T follicular helper cell (primary cell): Measurements from ENCODE around the gene CATSPER2.
"Not testable (repeated sequence)": the region's sequence is repeated elsewhere in the genome, so short reads cannot be mapped to it uniquely, and the experiment has no call there.

Source experiments
- DNase-seq: peaks from one replicate; pipeline ENCODE4 v3.0.0-alpha.2; 2020; ENCODE audit warnings: low read depth
- total RNA-seq, 2 experiments: gene quantifications; one replicate each; lab custom pipeline; 2026; lab: John Stamatoyannopoulos, UW

Gene CATSPER2
- 3.3 to 6.1 reads per million in 2 experiments for total RNA-seq

- DNase-seq, result no peak
These were observed at the start of gene CATSPER2 for GRCh38 chr15:43648649-43649429. TSS of gene CATSPER2 (minus strand) at chr15:43648844. CDS start at chr15:43648061, 783 bp downstream.

DNA sequence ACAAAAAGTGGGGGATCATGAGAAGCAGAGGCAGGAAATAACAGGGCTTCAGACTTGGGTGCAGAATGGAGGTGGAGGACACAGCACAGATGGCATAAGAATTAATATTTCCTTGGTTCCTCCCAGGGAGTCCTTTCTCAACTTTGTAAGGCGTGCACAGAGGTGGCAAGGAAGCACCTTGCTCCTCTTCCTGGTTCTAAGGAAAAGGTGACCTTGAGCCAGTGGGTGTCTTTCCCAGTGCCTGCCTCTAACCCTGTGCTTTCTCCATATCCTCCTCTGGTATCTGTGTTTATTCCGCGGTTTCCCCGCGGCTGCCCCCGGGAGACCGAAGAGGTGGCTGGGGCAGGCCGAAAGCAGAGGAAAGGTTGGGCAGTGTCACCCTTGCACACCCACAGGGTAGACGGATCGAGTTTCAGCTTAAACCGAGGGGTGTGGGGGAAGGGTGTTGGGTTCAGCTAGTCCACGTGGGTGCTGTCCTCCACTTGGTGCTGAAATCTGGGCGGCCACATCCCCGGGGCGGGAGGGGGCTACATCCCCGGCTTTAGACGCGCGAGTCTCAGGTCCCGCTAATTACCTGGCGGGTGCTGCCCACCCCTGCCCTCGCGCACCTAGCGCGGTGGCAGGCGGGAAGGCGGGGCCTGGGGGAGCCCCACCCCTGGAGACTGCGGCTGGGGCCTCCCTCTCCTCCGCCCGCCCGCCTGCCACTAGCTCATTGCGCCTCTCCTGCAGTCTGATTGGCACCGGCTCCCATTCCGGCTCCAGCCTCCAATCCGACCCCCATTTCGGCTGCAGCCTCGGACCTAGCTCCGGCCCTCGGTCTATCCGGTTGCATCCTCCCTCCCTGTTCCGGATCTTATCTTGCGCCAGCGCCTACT, 44.7 kb upstream of the CATSPER2 start, which contains the start of gene CKMT1A:
Gene CKMT1A, plus strand, starts transcription at position 712 of the 875 bp plus-strand sequence. CDS start 192 bp downstream, outside the sequence.
- DNase-seq, result not testable (repeated sequence)

DNA sequence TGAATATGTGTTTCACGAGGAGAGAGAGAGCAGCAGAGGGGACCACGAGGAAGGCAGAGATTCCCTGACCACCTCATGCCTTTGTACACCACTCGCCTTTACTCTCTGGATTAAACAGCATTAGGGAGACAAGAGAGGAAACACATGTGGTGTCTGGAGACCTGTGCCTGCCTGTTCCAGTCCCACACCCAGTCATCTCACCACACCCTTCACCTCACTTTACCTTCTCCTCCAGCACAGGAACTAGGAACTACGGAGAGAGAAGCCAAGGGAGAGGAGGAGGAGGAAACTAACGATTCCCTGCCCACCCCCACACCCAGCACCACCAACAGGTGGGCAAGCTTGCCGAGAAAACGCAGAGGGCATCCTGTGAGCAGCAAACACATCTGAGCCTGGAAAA, 44.0 kb upstream of the CATSPER2 start:
- DNase-seq, result not testable (repeated sequence)

DNA sequence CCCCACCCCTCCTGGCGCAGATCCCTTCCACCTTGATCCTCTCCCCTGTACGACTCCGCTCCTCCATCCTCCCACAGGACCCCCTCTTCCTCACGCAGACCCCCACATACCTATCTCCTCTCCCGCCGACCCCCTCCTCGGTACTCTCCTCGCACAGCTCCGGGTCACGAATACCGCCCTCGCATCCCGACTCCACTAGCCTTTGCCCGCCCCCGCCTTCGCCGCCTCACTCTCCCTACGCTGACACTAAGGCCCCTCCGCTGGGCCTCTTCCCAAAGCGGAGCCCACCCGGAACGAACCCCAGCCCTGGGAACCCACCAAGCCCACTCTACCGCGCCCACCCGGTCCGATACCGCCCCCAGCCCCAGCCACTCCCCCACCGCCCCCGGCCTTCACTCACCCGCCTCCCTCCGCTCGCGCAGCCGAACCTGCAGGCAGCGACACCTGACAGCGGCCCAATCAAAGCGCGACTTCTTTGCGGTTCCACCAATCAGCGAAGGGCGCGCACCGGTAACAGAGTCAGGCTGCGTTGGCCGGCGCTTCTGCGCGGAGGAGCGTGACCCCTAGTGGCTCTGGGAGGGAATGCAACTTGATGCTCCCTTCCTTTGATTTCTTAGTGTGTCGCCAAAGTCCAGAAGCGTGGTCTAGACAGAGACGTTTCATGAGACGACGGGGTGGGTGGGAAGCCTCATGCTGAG, 41.1 kb upstream of the CATSPER2 start:
- not testable (repeated sequence) for DNase-seq

DNA sequence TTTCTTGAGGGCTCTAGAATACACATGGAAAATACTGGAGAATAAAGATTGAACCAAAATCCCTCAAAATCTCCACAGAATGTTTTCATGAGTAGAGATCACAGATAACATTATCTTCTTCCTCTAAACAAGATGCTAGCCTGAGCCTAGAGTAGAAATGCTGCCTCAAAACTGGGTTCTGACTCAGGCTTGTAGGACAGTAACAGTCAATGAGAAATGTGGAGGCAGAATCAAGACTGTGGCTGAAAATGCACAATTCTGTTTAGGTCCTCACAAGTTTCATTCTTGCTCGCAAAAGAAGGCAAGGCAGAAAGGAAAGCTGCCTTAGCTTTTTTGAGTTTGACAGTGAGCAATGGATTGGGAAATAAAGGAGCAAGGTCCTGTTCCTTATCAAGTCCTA, 25.5 kb upstream of the CATSPER2 start:
- not testable (repeated sequence) for DNase-seq

DNA sequence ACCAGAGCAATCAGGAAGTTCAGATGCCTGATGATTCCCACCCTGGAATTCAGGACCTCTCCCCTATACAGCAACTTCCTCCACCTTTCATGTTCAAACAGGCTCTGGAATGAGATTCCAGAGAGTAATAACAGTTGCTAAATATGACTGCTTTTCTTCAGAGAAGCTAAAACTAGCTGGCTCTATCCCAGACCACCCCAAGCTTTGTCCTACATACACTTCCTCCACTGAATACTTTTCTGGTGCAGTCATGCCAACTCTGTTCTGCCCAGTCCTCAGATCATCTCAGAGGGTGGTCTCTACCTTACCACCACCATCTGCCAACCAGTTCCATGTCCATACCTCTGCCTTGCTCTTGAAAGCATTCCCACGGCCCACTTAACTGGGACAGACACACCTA, 17.5 kb upstream of the CATSPER2 start:
- DNase-seq, result not testable (repeated sequence)

DNA sequence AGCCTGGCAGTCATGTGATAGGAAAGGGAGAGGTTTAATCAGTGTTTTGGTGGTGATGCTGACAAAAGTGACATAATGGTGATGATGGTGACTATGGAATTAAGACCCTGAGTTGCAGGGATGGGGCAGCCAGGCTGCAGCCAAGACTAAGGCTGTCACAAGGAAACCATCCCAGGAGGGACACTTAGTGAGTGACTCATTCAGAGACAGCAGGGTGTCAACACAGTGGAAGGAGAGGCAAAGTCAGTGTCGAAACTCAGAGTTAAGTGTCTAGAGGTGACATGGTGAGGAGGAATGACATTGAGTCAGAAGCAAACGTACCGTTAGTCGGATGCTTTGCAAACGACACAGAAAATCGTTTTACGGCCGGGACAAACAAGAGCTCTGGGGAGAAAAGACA, 14.7 kb upstream of the CATSPER2 start:
- DNase-seq, result not testable (repeated sequence)

DNA sequence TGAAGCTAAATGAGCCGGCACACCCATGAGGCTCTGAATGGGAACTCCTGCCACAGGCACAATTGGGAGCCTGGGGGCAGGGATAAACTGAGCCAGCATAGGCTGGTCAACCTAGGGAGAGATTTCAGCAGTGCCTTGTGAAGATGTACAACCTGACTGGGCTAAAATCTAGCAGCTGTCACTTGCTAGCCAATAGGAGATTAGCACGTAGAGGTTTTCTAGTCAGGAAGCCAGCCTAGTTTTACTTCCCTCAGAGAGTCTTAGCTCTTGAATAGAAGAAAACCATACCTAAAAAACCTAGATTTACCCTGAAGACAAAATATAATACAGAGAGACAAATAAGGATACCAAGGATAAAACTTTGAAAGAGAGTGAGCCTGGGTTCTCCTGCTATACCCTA, 13.6 kb upstream of the CATSPER2 start:
- not testable (repeated sequence) for DNase-seq

DNA sequence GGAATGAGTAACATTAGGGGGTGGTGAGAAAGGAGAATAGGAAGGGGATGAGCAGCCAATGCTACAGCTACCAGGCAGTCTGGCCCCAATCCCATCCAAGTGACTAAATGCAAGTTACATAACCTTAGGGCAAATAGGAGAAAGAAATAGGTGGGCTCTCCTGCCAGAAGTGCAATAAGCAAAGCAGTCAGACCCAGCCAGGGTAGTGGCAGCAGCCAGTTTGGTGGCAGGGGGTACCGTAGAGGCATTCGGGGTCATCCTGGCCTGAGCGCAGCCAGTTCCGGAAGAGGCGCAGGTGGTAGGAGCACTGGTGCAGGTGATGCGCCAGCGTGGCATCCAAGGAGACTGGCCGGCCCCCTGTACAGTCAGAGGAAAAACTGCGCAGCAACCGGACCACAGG, 11.1 kb upstream of the CATSPER2 start:
- not testable (repeated sequence) for DNase-seq

DNA sequence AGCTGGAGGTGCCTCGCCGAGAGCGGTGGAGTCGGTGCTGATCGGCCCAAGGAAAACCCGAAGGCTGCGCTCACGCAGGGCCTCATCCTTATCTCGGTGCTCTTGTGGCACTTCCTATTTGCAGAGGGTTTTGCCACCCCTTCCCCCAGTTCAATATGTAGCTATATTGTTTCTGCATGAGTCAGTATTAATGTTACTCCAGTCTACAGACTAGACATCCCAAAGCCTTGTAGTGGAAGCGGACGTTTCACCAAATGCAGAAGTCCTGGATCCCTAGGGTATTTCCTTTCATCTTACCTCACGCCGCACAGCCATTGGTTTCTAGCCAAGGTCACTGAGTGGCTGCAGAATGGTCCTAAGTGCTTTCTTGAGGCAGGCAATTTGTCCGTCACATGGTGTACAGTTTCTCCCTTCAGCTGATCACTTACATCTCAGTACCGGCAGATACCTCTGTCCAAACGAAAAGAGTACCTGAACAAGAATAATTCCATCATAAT, 834 bp upstream of the CATSPER2 start:
- not testable (repeated sequence) for DNase-seq

GRCh38 chr15:43638464-43639204, 10.0 kb downstream of the CATSPER2 start:
- DNase-seq, result not testable (repeated sequence)

- DNase-seq, result not testable (repeated sequence)
These were observed 21.7 kb downstream of the CATSPER2 start for GRCh38 chr15:43626937-43627336.

GRCh38 chr15:43625106-43625505, 23.5 kb downstream of the CATSPER2 start:
- DNase-seq, result no peak

- not testable (repeated sequence) for DNase-seq
These were observed 26.4 kb downstream of the CATSPER2 start for GRCh38 chr15:43622068-43622799.

- DNase-seq, result not testable (repeated sequence)
These were observed 29.9 kb downstream of the CATSPER2 start, which contains the start of gene STRC for GRCh38 chr15:43618700-43619099. TSS of gene STRC (minus strand) at chr15:43618800. CDS start at chr15:43618722, 78 bp downstream.

DNA sequence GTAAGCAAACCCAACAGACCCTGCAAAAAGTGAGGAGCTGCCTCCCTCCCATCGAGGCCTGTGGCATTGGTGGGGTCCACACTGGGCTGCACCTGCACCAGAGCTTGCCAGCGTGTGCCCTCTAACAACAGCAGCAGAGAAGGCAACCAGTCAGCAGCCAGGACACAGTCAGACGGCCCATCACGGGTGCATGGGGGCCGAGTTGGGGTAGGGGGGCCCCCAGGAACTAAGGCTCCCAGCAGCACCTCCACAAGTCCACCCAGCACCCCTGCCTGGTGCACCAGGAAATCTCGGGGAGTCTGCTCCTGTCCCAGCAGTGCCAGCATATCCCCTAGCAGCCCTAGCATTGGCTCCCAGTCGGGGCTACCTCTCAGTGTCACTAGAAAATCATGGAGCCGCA, 30.9 kb downstream of the CATSPER2 start:
- DNase-seq, result not testable (repeated sequence)

DNA sequence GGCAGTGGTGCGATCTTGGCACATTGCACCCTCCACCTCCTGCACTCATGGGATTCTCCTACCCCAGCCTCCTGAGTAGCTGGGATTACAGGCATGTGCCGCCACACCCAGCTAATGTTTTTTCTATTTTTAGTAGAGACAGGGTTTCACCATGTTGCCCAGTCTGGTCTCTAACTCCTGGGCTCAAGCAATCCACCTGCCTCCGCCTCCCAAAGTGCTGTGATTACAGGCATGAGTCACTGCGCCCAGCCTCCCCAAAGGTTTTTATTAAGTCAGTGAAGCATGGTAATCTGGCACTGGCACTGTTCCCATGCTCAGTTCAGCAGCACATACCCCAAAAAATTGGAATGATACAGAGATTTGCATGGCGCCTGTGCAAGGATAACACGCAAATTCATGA, 46.4 kb downstream of the CATSPER2 start:
- not testable (repeated sequence) for DNase-seq

- DNase-seq, result not testable (repeated sequence)
These were observed 48.4 kb downstream of the CATSPER2 start for GRCh38 chr15:43600200-43600599.

DNA sequence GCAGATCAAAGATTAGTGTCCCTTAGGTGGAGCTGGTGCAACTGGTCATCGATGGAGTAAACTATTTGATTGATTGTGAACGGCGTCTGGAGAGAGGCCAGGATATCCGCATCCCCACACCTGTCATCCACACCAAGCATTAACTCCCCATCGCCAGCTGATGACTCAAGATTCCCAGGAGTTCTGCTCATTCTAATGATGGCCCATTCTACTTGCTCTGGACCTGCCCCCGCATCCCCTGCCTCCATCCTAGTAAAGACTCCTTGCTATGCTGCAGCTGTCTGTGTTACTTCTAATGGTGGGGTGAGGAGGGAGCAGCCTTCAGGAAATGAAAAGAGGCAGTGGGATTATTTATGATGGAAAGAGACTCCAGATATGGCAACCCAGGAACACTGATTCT, 49.5 kb downstream of the CATSPER2 start:
- DNase-seq, result not testable (repeated sequence)
